Keratinocyte (primary cell): ENCODE results near the gene KLK11. TPM values are rescaled to one million over a fixed set of nuclear protein-coding genes. Genes with fewer than 3 reads are reported as not detected.

ENCODE experiments used
- DNase-seq: peaks from one replicate; pipeline ENCODE4 v3.0.0-alpha.2; 2011; ENCODE audit warnings: low read depth, missing footprints, low spot score
- FAIRE-seq: peaks from 2 replicates; lab custom pipeline; 2011; peaks lifted over from hg19 to GRCh38; lab: Jason Lieb, UNC
- H2AFZ ChIP-seq: 2 replicates; pipeline ENCODE4 v1.6.0; 2012; ENCODE audit warnings: low read length, control low read depth, inconsistent platforms; ENCODE audit not compliant: control insufficient read depth
- H3K27ac ChIP-seq: 2 replicates; pipeline ENCODE4 v1.5.1; 2011; ENCODE audit warnings: low read length; ENCODE audit not compliant: control insufficient read depth, insufficient read depth
- H3K27me3 ChIP-seq: 3 replicates; pipeline ENCODE4 v1.6.0; 2011; ENCODE audit warnings: low read length; ENCODE audit not compliant: control insufficient read depth, insufficient read depth; ENCODE audit errors: extremely low read depth
- H3K36me3 ChIP-seq, 2 experiments: 2 replicates in 1 of 2; 3 replicates in 1 of 2; pipeline ENCODE4 v1.5.1; 2011; ENCODE audit warnings: low read length in 2 of 2, mild to moderate bottlenecking in 1 of 2; ENCODE audit not compliant: control insufficient read depth in 2 of 2, insufficient read depth in 2 of 2; ENCODE audit errors: extremely low read depth in 1 of 2
- H3K4me1 ChIP-seq: 3 replicates; pipeline ENCODE4 v1.5.1; 2011; ENCODE audit warnings: low read length; ENCODE audit not compliant: control insufficient read depth, insufficient read depth; ENCODE audit errors: extremely low read depth
- H3K4me2 ChIP-seq: 3 replicates; pipeline ENCODE4 v1.6.0; 2011; ENCODE audit warnings: low read depth, low read length; ENCODE audit not compliant: control insufficient read depth, insufficient read depth; ENCODE audit errors: extremely low read depth
- H3K4me3 ChIP-seq, 3 experiments: fragments of 200-600 bp in 1 of 3; sonication (generic) in 1 of 3; 2 replicates in 2 of 3; 3 replicates in 1 of 3; pipeline ENCODE4 v1.5.1; 2011 to 2016; ENCODE audit warnings: low read length in 3 of 3, mild to moderate bottlenecking in 3 of 3, control low read depth in 2 of 3, inconsistent platforms in 1 of 3, low read depth in 1 of 3, mixed read lengths in 1 of 3, mixed run types in 1 of 3, moderate library complexity in 1 of 3; ENCODE audit not compliant: control insufficient read depth in 2 of 3, insufficient read depth in 2 of 3; ENCODE audit errors: extremely low read depth in 1 of 3
- H3K79me2 ChIP-seq: 2 replicates; pipeline ENCODE4 v1.6.0; 2012; ENCODE audit warnings: low read length; ENCODE audit not compliant: control insufficient read depth, insufficient read depth
- H3K9ac ChIP-seq: 3 replicates; pipeline ENCODE4 v1.6.0; 2011; ENCODE audit warnings: low read length; ENCODE audit not compliant: control insufficient read depth, insufficient read depth; ENCODE audit errors: extremely low read depth
- H3K9me1 ChIP-seq: 3 replicates; pipeline ENCODE4 v1.6.0; 2011; ENCODE audit warnings: low read length; ENCODE audit not compliant: control insufficient read depth, insufficient read depth; ENCODE audit errors: extremely low read depth
- H3K9me3 ChIP-seq: 2 replicates; pipeline ENCODE4 v1.5.1; 2012; ENCODE audit warnings: low read depth, low read length; ENCODE audit not compliant: control insufficient read depth
- H4K20me1 ChIP-seq: 3 replicates; pipeline ENCODE4 v1.6.0; 2011; ENCODE audit warnings: low read length; ENCODE audit not compliant: control insufficient read depth, insufficient read depth; ENCODE audit errors: extremely low read depth
- CTCF ChIP-seq, 3 experiments: IDR thresholded peaks in 1 of 3; conservative IDR thresholded peaks in 1 of 3; optimal IDR thresholded peaks in 1 of 3; 2 replicates in 2 of 3; 3 replicates in 1 of 3; pipeline versions ENCODE3 to v1.5.1; 2011; ENCODE audit warnings: low read length in 3 of 3, mild to moderate bottlenecking in 3 of 3, moderate library complexity in 2 of 3, control low read depth in 1 of 3, inconsistent platforms in 1 of 3; ENCODE audit not compliant: insufficient read depth in 2 of 3; ENCODE audit errors: extremely low read depth in 1 of 3
- EZH2 ChIP-seq: IDR thresholded peaks from one replicate; pipeline ENCODE4 v1.6.1; 2012; ENCODE audit warnings: inconsistent platforms, mild to moderate bottlenecking, low read length, moderate library complexity
- dilution Hi-C: fragments of 300-500 bp; cut with MboI; formaldehyde crosslinking; loops from one replicate; pipeline ENCODE4 v1.7.0; 2020; ENCODE audit warnings: low sequenced_read_pairs; ENCODE audit not compliant: extremely low pct_ligation_motif_present
- polyA plus RNA-seq, 5 experiments: library from polyadenylated mRNA; depleted of rRNA in 3 of 5; stranded (reverse) in 3 of 5; stranded (forward) in 1 of 5; unstranded in 1 of 5; fragments of >200 nt; gene quantifications; 1 replicate in 1 of 5; 2 replicates in 3 of 5; 3 replicates in 1 of 5; pipeline versions ENCODE4 v1.2.1 to v1.2.3, GENCODE V29; 2011 to 2012; ENCODE audit warnings: missing spikeins in 2 of 5, low read depth in 1 of 5, low replicate concordance in 1 of 5

Gene KLK11
- polyA plus RNA-seq, 1 donor (not counting 4 experiments of a cell fraction or from before 2014, with no cell fraction given): 18.0 TPM

- TF ChIP-seq CTCF (optimal IDR thresholded peaks at IDR 0.05 in 1 of 3, IDR thresholded peaks at IDR 0.05 in 1 of 3, conservative IDR thresholded peaks at IDR 0.05 in 1 of 3; ENCODE audit: extremely low read depth in 1 of 3, insufficient read depth in 2 of 3, low read length in 3 of 3): peak; percentile 86 to 100 (median 99)
- TF ChIP-seq EZH2: no peak
- no peaks in the 10 kb centered on the region for H3K9me1 ChIP-seq
- H3K9ac ChIP-seq: peak overlapping the region; percentile 78
- H2AFZ ChIP-seq: peak overlapping the region; percentile 90
- no peaks in the 10 kb centered on the region for H3K79me2 ChIP-seq
- FAIRE-seq (peak; percentile 84), DNase-seq (no peak)
- dilution Hi-C loops: no loop called here
- peaks cover 7 to 11% of the 10 kb centered on the region in 2 experiments for H3K36me3 ChIP-seq
- H3K27ac ChIP-seq: peak overlapping the region; percentile 68
- H4K20me1 ChIP-seq: no peaks in the 10 kb centered on the region
- no peaks in the 10 kb centered on the region for H3K9me3 ChIP-seq
- no peaks in the 10 kb centered on the region for H3K27me3 ChIP-seq
- peak overlapping the region; percentile 86 for H3K4me2 ChIP-seq
- peaks cover 22% of the 10 kb centered on the region for H3K4me1 ChIP-seq
- peak overlapping the region; percentile 58 to 85 (median 76) for H3K4me3 ChIP-seq
Observed at GRCh38 chr19:51016798-51017683, 9.4 kb downstream of the KLK11 start.

- no peaks in the 10 kb centered on the region for H3K9me1 ChIP-seq
- peaks cover 7 to 11% of the 10 kb centered on the region in 2 experiments for H3K36me3 ChIP-seq
- TF ChIP-seq CTCF (optimal IDR thresholded peaks at IDR 0.05 in 1 of 3, IDR thresholded peaks at IDR 0.05 in 1 of 3, conservative IDR thresholded peaks at IDR 0.05 in 1 of 3; ENCODE audit: extremely low read depth in 1 of 3, insufficient read depth in 2 of 3, low read length in 3 of 3) (no peak), EZH2 (no peak)
- dilution Hi-C loops: no loop called here
- no peaks in the 10 kb centered on the region for H3K9me3 ChIP-seq
- H2AFZ ChIP-seq: no peak overlapping the region
- H3K4me2 ChIP-seq: no peak overlapping the region
- no peak overlapping the region for H3K9ac ChIP-seq
- no peak overlapping the region for H3K4me3 ChIP-seq
- H3K79me2 ChIP-seq: no peaks in the 10 kb centered on the region
- peaks cover 26% of the 10 kb centered on the region for H3K4me1 ChIP-seq
- no peaks in the 10 kb centered on the region for H3K27me3 ChIP-seq
- FAIRE-seq: no peak
- H3K27ac ChIP-seq: no peak overlapping the region
- no peaks in the 10 kb centered on the region for H4K20me1 ChIP-seq
- DNase-seq: no peak
Observed at GRCh38 chr19:51015691-51016267, 10.6 kb downstream of the KLK11 start.
